Endothelial cell of umbilical vein (primary cell): Measurements from ENCODE around the gene MINK1. TPM values are rescaled to one million over a fixed set of nuclear protein-coding genes. Genes with fewer than 3 reads are reported as not detected.
A peak's percentile ranks its signal among the peaks of the same experiment; 100 is the strongest.

ENCODE experiments used
- BruUV-seq: library from RNA; stranded (reverse); fragments of 400-500 nt; replicated peaks from 2 replicates; lab custom pipeline; 2021; lab: Mats Ljungman, UMichigan
- CTCF ChIA-PET: fragments of 300-600, 350-600 bp; sonication (Branson Sonifier 250); formaldehyde crosslinking; loops from one replicate; lab custom pipeline; 2021; ENCODE audit warnings: antibody characterized with exemption, inconsistent platforms; lab: Charles Lee
- POLR2A ChIA-PET: fragments of 300-600, 350-600 bp; sonication (Branson Sonifier 250); formaldehyde crosslinking; loops from one replicate; lab custom pipeline; 2021; ENCODE audit warnings: antibody characterized with exemption, inconsistent platforms; lab: Charles Lee
- DNase-seq: peaks from one replicate; pipeline ENCODE4 v3.0.0-alpha.2; 2011; ENCODE audit warnings: low read depth, low spot score
- FAIRE-seq: peaks from 2 replicates; lab custom pipeline; 2011; peaks lifted over from hg19 to GRCh38; lab: Jason Lieb, UNC
- H2AFZ ChIP-seq: 2 replicates; pipeline ENCODE4 v1.6.0; 2012; ENCODE audit warnings: low read depth, low read length, control low read depth, inconsistent platforms
- H3K27ac ChIP-seq: 2 replicates; pipeline ENCODE4 v1.5.1; 2011; ENCODE audit warnings: low read depth, mild to moderate bottlenecking, control low read depth, low read length, moderate library complexity; ENCODE audit not compliant: insufficient read depth
- H3K27me3 ChIP-seq, 2 experiments: 2 replicates each; pipeline versions ENCODE4 v1.6.0 to v1.6.1; 2011; ENCODE audit warnings: low read length in 2 of 2, mixed read lengths in 1 of 2; ENCODE audit not compliant: control insufficient read depth in 2 of 2, insufficient read depth in 2 of 2
- H3K36me3 ChIP-seq, 2 experiments: 2 replicates in 1 of 2; 3 replicates in 1 of 2; pipeline ENCODE4 v1.5.1; 2011; ENCODE audit warnings: low read length in 2 of 2, mild to moderate bottlenecking in 1 of 2, moderate library complexity in 1 of 2; ENCODE audit not compliant: control insufficient read depth in 2 of 2, insufficient read depth in 2 of 2; ENCODE audit errors: extremely low read depth in 1 of 2
- H3K4me1 ChIP-seq: 3 replicates; pipeline ENCODE4 v1.5.1; 2011; ENCODE audit warnings: mild to moderate bottlenecking, low read length; ENCODE audit not compliant: control insufficient read depth, insufficient read depth; ENCODE audit errors: extremely low read depth
- H3K4me2 ChIP-seq: 2 replicates; pipeline ENCODE4 v1.6.1; 2011; ENCODE audit warnings: low read length, control low read depth, mixed read lengths; ENCODE audit not compliant: insufficient read depth
- H3K4me3 ChIP-seq, 3 experiments: fragments of 200-600 bp in 1 of 3; sonication (generic), shearing (Covaris generic) in 1 of 3; replicated peaks in 1 of 3; 2 replicates each; pipeline ENCODE4 v1.5.1; 2011 to 2016; ENCODE audit warnings: control low read depth in 3 of 3, low read length in 3 of 3, mild to moderate bottlenecking in 2 of 3, inconsistent platforms in 1 of 3, low read depth in 1 of 3, moderate library complexity in 1 of 3; ENCODE audit not compliant: insufficient read depth in 1 of 3
- H3K79me2 ChIP-seq: 2 replicates; pipeline ENCODE4 v1.6.0; 2012; ENCODE audit warnings: low read length, inconsistent platforms; ENCODE audit not compliant: control insufficient read depth, insufficient read depth
- H3K9ac ChIP-seq: replicated peaks from 2 replicates; pipeline ENCODE3; 2011; ENCODE audit warnings: low read length, control low read depth; ENCODE audit not compliant: insufficient read depth; ENCODE audit errors: extremely low read depth
- H3K9me1 ChIP-seq: replicated peaks from 3 replicates; pipeline ENCODE4 v1.6.0; 2011; ENCODE audit warnings: mild to moderate bottlenecking, low read length; ENCODE audit not compliant: control insufficient read depth, insufficient read depth; ENCODE audit errors: extremely low read depth
- H3K9me3 ChIP-seq: replicated peaks from 2 replicates; pipeline ENCODE4 v1.5.1; 2012; ENCODE audit warnings: low read length, inconsistent platforms; ENCODE audit not compliant: control insufficient read depth, insufficient read depth
- H4K20me1 ChIP-seq: replicated peaks from 2 replicates; pipeline ENCODE3; 2011; ENCODE audit warnings: mild to moderate bottlenecking, low read length; ENCODE audit not compliant: control insufficient read depth, insufficient read depth; ENCODE audit errors: extremely low read depth
- CTCF ChIP-seq, 2 donors: IDR thresholded peaks; 1 replicate in 1 of 2; 2 replicates in 1 of 2; pipeline ENCODE4 v1.5.1; 2011; ENCODE audit warnings: low read length in 2 of 2, mild to moderate bottlenecking in 2 of 2, moderate library complexity in 2 of 2, control low read depth in 1 of 2, inconsistent platforms in 1 of 2, low read depth in 1 of 2; ENCODE audit not compliant: insufficient read depth in 1 of 2; ENCODE audit errors: extremely low read depth in 1 of 2
- EZH2 ChIP-seq: IDR thresholded peaks from 2 replicates; pipeline ENCODE4 v1.6.1; 2012; ENCODE audit warnings: borderline replicate concordance, low read depth, mild to moderate bottlenecking, moderate library complexity, low read length, inconsistent platforms; ENCODE audit not compliant: severe bottlenecking
- GATA2 ChIP-seq: IDR thresholded peaks from 2 replicates; pipeline ENCODE4 v1.7.0; 2011; ENCODE audit warnings: low read depth, mild to moderate bottlenecking, moderate library complexity, mixed read lengths, low read length; ENCODE audit not compliant: insufficient read length, insufficient read depth
- MAX ChIP-seq: IDR thresholded peaks from 2 replicates; pipeline ENCODE4 v1.6.1; 2011; ENCODE audit not compliant: insufficient read depth, insufficient read length
- POLR2A ChIP-seq: IDR thresholded peaks from 2 replicates; pipeline ENCODE4 v1.6.1; 2012; ENCODE audit warnings: low read depth, mild to moderate bottlenecking, control low read depth, low read length
- dilution Hi-C: fragments of 300-500 bp; cut with MboI; formaldehyde crosslinking; loops from one replicate; pipeline ENCODE4 v1.15.0; 2019; ENCODE audit warnings: low sequenced_read_pairs; ENCODE audit not compliant: extremely low pct_ligation_motif_present
- intact Hi-C: fragments of 100-400 bp; cut with micrococcal nuclease; formaldehyde crosslinking; loops from one replicate; pipeline ENCODE4 v1.10.0; 2022
- polyA plus RNA-seq, 4 experiments: library from polyadenylated mRNA; depleted of rRNA in 3 of 4; stranded (reverse) in 3 of 4; unstranded in 1 of 4; fragments of >200 nt; gene quantifications; 2 replicates each; pipeline versions ENCODE4 v1.2.1 to v1.2.3, GENCODE V29; 2011 to 2012; ENCODE audit warnings: missing spikeins in 1 of 4
- total RNA-seq: library from RNA; stranded (reverse); gene quantifications from 2 replicates; pipeline ENCODE4 v1.2.3, GENCODE V29; 2021

Gene MINK1
- total and polyA plus RNA-seq, 2 donors (not counting 3 experiments of a cell fraction or from before 2014, with no cell fraction given): 53.6 to 89.4 TPM

GRCh38 chr17:4880857-4881256 is 47.7 kb downstream of the MINK1 start:
- Histone ChIP-seq H3K36me3 (peaks cover 2 to 33% of the 10 kb centered on the region in 2 experiments), H4K20me1 (no peaks in the 10 kb centered on the region), H3K9me3 (no peaks in the 10 kb centered on the region), H3K79me2 (no peaks in the 10 kb centered on the region), H3K4me2 (no peak overlapping the region), H3K4me1 (no peaks in the 10 kb centered on the region), H3K9ac (no peak overlapping the region), H3K27ac (no peak overlapping the region), H3K9me1 (no peaks in the 10 kb centered on the region), H3K27me3 (no peaks in the 10 kb centered on the region), H3K4me3 (no peak overlapping the region), H2AFZ (no peak overlapping the region)
- POLR2A ChIA-PET: no interaction called here
- CTCF ChIA-PET: interaction anchor here (0.9 to 5.9 kb wide), 13 partner anchors 8 to 149 kb away, joined by 3 to 61 read pairs (median 6); partner anchors contain the start of genes GLTPD2, MED11, PLD2 and VMO1
- dilution Hi-C loops: no loop called here
- FAIRE-seq (no peak), DNase-seq (no peak)
- TF ChIP-seq CTCF (IDR thresholded peaks at IDR 0.05; ENCODE audit: extremely low read depth in 1 of 2, insufficient read depth in 1 of 2, low read depth in 1 of 2, low read length in 2 of 2) (no peak), EZH2 (no peak)
- BruUV-seq: no TSS peak
- intact Hi-C loops: no loop called here

- H3K9me3 ChIP-seq: no peaks in the 10 kb centered on the region
- H3K4me2 ChIP-seq: no peak overlapping the region
- peaks cover 2 to 43% of the 10 kb centered on the region in 2 experiments for H3K36me3 ChIP-seq
- peak; percentile 79 for FAIRE-seq
- H2AFZ ChIP-seq: no peak overlapping the region
- no peaks in the 10 kb centered on the region for H4K20me1 ChIP-seq
- H3K9ac ChIP-seq: no peak overlapping the region
- POLR2A ChIA-PET: no interaction called here
- no peaks in the 10 kb centered on the region for H3K4me1 ChIP-seq
- no peak overlapping the region for H3K27ac ChIP-seq
- no peak overlapping the region for H3K4me3 ChIP-seq
- H3K27me3 ChIP-seq: no peaks in the 10 kb centered on the region
- intact Hi-C loops: loop anchor here (1.0 kb wide), 2 partner anchors 48 to 95 kb away; no protein-coding TSS in a partner anchor
- BruUV-seq: no TSS peak
- CTCF ChIA-PET: interaction anchor here (0.6 to 5.9 kb wide), 16 partner anchors 9 to 172 kb away, joined by 3 to 61 read pairs (median 4); partner anchors contain the start of genes ARRB2, GLTPD2, MED11 and PLD2
- no peak for TF ChIP-seq POLR2A
- peak; percentile 71 to 89 for TF ChIP-seq CTCF (IDR thresholded peaks at IDR 0.05; ENCODE audit: extremely low read depth in 1 of 2, insufficient read depth in 1 of 2, low read depth in 1 of 2, low read length in 2 of 2)
- TF ChIP-seq GATA2: no peak
- no peak for TF ChIP-seq MAX
- no peaks in the 10 kb centered on the region for H3K79me2 ChIP-seq
- DNase-seq: peak; percentile 52
- dilution Hi-C loops: no loop called here
- H3K9me1 ChIP-seq: no peaks in the 10 kb centered on the region
These were observed 48.8 kb downstream of the MINK1 start for GRCh38 chr17:4881761-4882555.
